Left ventricle myocardium inferior (tissue), 1 donor: ENCODE data around the gene ZSCAN23. TPM values are rescaled to one million over a fixed set of nuclear protein-coding genes. Genes with fewer than 3 reads are reported as not detected.

Source experiments
- DNase-seq: peaks from one replicate; pipeline ENCODE4 v3.0.0-alpha.2; 2020
- H3K27ac ChIP-seq: fragments of 200-600 bp; replicated peaks from 2 replicates; pipeline ENCODE4 v1.8.0; 2021
- H3K27me3 ChIP-seq: fragments of 200-600 bp; 2 replicates; pipeline ENCODE4 v1.8.0; 2021; ENCODE audit warnings: low read depth
- H3K36me3 ChIP-seq: fragments of 200-600 bp; 2 replicates; pipeline ENCODE4 v1.8.0; 2021
- H3K4me1 ChIP-seq: fragments of 200-600 bp; 2 replicates; pipeline ENCODE4 v1.8.0; 2021
- H3K4me3 ChIP-seq: fragments of 200-600 bp; 2 replicates; pipeline ENCODE4 v1.8.0; 2021; ENCODE audit warnings: mild to moderate bottlenecking, moderate library complexity
- H3K9me3 ChIP-seq: fragments of 200-600 bp; replicated peaks from 2 replicates; pipeline ENCODE4 v1.8.0; 2021
- CTCF ChIP-seq: fragments of 200-600 bp; IDR thresholded peaks from 2 replicates; pipeline ENCODE4 v1.8.0; 2021; ENCODE audit warnings: antibody characterized with exemption, mild to moderate bottlenecking, borderline replicate concordance
- intact Hi-C: fragments of 100-400 bp; cut with micrococcal nuclease; formaldehyde crosslinking; loops from one replicate; pipeline ENCODE4 v1.11.0; 2022
- total RNA-seq: library from RNA; stranded (reverse); fragmentation: NEBNext Ultra II Directional; extraction: Animal tissue kit (Norgen Biotek cat#: 25700); gene quantifications from one replicate; pipeline ENCODE4 v1.2.1, GENCODE V29; 2021
- donor health status: DM: no; HTN: yes; CAD: no; lungs with severe emphysema.

The ZSCAN23 gene
- total RNA-seq, 1 donor from 2014 or later: 1.5 TPM

GRCh38 chr6:28486988-28487742, 43.9 kb upstream of the ZSCAN23 start:
- Histone ChIP-seq H3K27me3 (peaks cover 98% of the 10 kb centered on the region), H3K4me1 (peaks cover 9% of the 10 kb centered on the region), H3K9me3 (peaks cover 4% of the 10 kb centered on the region), H3K36me3 (no peaks in the 10 kb centered on the region), H3K27ac (no peak overlapping the region), H3K4me3 (no peak overlapping the region)
- intact Hi-C loops: no loop called here
- DNase-seq: no peak
- TF ChIP-seq CTCF: no peak

GRCh38 chr6:28486533-28486932, 43.2 kb upstream of the ZSCAN23 start:
- Histone ChIP-seq H3K4me3 (no peak overlapping the region), H3K36me3 (no peaks in the 10 kb centered on the region), H3K27ac (no peak overlapping the region), H3K4me1 (peaks cover 9% of the 10 kb centered on the region), H3K9me3 (peaks cover 4% of the 10 kb centered on the region), H3K27me3 (peaks cover 98% of the 10 kb centered on the region)
- TF ChIP-seq CTCF: no peak
- DNase-seq: no peak
- intact Hi-C loops: no loop called here

GRCh38 chr6:28485482-28485881, 42.2 kb upstream of the ZSCAN23 start:
- TF ChIP-seq CTCF: no peak
- Histone ChIP-seq H3K9me3 (peaks cover 4% of the 10 kb centered on the region), H3K4me1 (peaks cover 9% of the 10 kb centered on the region), H3K27ac (no peak overlapping the region), H3K36me3 (no peaks in the 10 kb centered on the region), H3K27me3 (peaks cover 98% of the 10 kb centered on the region), H3K4me3 (no peak overlapping the region)
- intact Hi-C loops: no loop called here
- no peak for DNase-seq

GRCh38 chr6:28480253-28480932, 37.1 kb upstream of the ZSCAN23 start:
- Histone ChIP-seq H3K27ac (no peak overlapping the region), H3K4me3 (no peak overlapping the region), H3K4me1 (no peaks in the 10 kb centered on the region), H3K9me3 (no peaks in the 10 kb centered on the region), H3K27me3 (peaks cover 98% of the 10 kb centered on the region), H3K36me3 (no peaks in the 10 kb centered on the region)
- TF ChIP-seq CTCF: no peak
- intact Hi-C loops: no loop called here
- DNase-seq: no peak

- Histone ChIP-seq H3K9me3 (no peaks in the 10 kb centered on the region), H3K27me3 (peaks cover 99% of the 10 kb centered on the region), H3K4me1 (no peaks in the 10 kb centered on the region), H3K4me3 (no peak overlapping the region), H3K27ac (no peak overlapping the region), H3K36me3 (no peaks in the 10 kb centered on the region)
- intact Hi-C loops: no loop called here
- no peak for DNase-seq
- no peak for TF ChIP-seq CTCF
These were observed 35.2 kb upstream of the ZSCAN23 start for GRCh38 chr6:28478518-28478917.
